ENCODE measurements around the gene PHF14. TPM values are rescaled to one million over a fixed set of nuclear protein-coding genes. Genes with fewer than 3 reads are reported as not detected.
A peak's percentile ranks its signal among the peaks of the same experiment; 100 is the strongest.

PHF14 gene
- total and polyA plus RNA-seq, 2 experiments from 2014 or later = 10.1 to 17.0 TPM

- Histone ChIP-seq H3K36me3 (ENCODE audit: low read depth) (no peaks in the 10 kb centered on the region), H4K20me1 (ENCODE audit: insufficient read depth) (no peaks in the 10 kb centered on the region), H3K4me1 (ENCODE audit: insufficient read depth) (no peaks in the 10 kb centered on the region), H2AFZ (no peak overlapping the region), H3K27ac (no peak overlapping the region), H3K4me3 (no peak overlapping the region), H3K79me2 (ENCODE audit: insufficient read depth) (no peaks in the 10 kb centered on the region), H3K9me2 (ENCODE audit: insufficient read depth) (no peaks in the 10 kb centered on the region), H3K27me3 (replicated peaks; ENCODE audit: insufficient read depth) (no peaks in the 10 kb centered on the region), H3K9me3 (ENCODE audit: low read depth) (no peaks in the 10 kb centered on the region), H3K4me2 (ENCODE audit: unreplicated experiment) (no peak overlapping the region), H3K9ac (no peak overlapping the region), H3F3A (ENCODE audit: insufficient read depth) (no peaks in the 10 kb centered on the region)
- no peak for DNase-seq
- in situ Hi-C loops (cut with MboI) = no loop called here
- TF ChIP-seq EZH2phosphoT487 (IDR thresholded peaks at IDR 0.05; ENCODE audit: insufficient read depth, low read depth) (no peak), EZH2 (IDR thresholded peaks at IDR 0.05; ENCODE audit: insufficient read depth, poor library complexity, severe bottlenecking) (no peak)
- 69 to 75% methylated on average over 3 of the region's 3 CpGs for WGBS, 2 experiments (ENCODE audit: low coverage in 1 of 2, low lambda C conversion rate in 2 of 2, missing lambda C conversion rate in 2 of 2)
These were observed 202.2 kb downstream of the PHF14 start for GRCh38 chr7:11175887-11176286.

- no peak for TF ChIP-seq EZH2 (IDR thresholded peaks at IDR 0.05; ENCODE audit: insufficient read depth, poor library complexity, severe bottlenecking)
- no peak for TF ChIP-seq EZH2phosphoT487 (IDR thresholded peaks at IDR 0.05; ENCODE audit: insufficient read depth, low read depth)
- Histone ChIP-seq H3K9ac (no peak overlapping the region), H4K20me1 (ENCODE audit: insufficient read depth) (no peaks in the 10 kb centered on the region), H3K4me2 (ENCODE audit: unreplicated experiment) (no peak overlapping the region), H3K4me1 (ENCODE audit: insufficient read depth) (no peaks in the 10 kb centered on the region), H3K9me2 (ENCODE audit: insufficient read depth) (no peaks in the 10 kb centered on the region), H3K4me3 (no peak overlapping the region), H3K27ac (no peak overlapping the region), H3F3A (ENCODE audit: insufficient read depth) (no peaks in the 10 kb centered on the region), H3K36me3 (ENCODE audit: low read depth) (no peaks in the 10 kb centered on the region), H3K9me3 (ENCODE audit: low read depth) (no peaks in the 10 kb centered on the region), H2AFZ (no peak overlapping the region), H3K27me3 (replicated peaks; ENCODE audit: insufficient read depth) (no peaks in the 10 kb centered on the region), H3K79me2 (ENCODE audit: insufficient read depth) (no peaks in the 10 kb centered on the region)
- 34 to 47% methylated on average over 1 of the region's 1 CpG for WGBS, 2 experiments (ENCODE audit: low coverage in 1 of 2, low lambda C conversion rate in 2 of 2, missing lambda C conversion rate in 2 of 2)
- DNase-seq = no peak
- in situ Hi-C loops (cut with MboI) = no loop called here
These were observed 203.4 kb downstream of the PHF14 start for GRCh38 chr7:11176985-11177555.

GRCh38 chr7:11177793-11178192 lies 204.1 kb downstream of the PHF14 start:
- Histone ChIP-seq H3K9ac (no peak overlapping the region), H3K27ac (no peak overlapping the region), H3F3A (ENCODE audit: insufficient read depth) (no peaks in the 10 kb centered on the region), H3K27me3 (replicated peaks; ENCODE audit: insufficient read depth) (no peaks in the 10 kb centered on the region), H2AFZ (no peak overlapping the region), H3K4me2 (ENCODE audit: unreplicated experiment) (no peak overlapping the region), H3K4me1 (ENCODE audit: insufficient read depth) (no peaks in the 10 kb centered on the region), H3K79me2 (ENCODE audit: insufficient read depth) (no peaks in the 10 kb centered on the region), H3K9me3 (ENCODE audit: low read depth) (no peaks in the 10 kb centered on the region), H3K36me3 (ENCODE audit: low read depth) (no peaks in the 10 kb centered on the region), H4K20me1 (ENCODE audit: insufficient read depth) (no peaks in the 10 kb centered on the region), H3K4me3 (no peak overlapping the region), H3K9me2 (ENCODE audit: insufficient read depth) (no peaks in the 10 kb centered on the region)
- peak; percentile 3 for DNase-seq
- WGBS, 2 experiments (ENCODE audit: low coverage in 1 of 2, low lambda C conversion rate in 2 of 2, missing lambda C conversion rate in 2 of 2) = 44 to 58% methylated on average over 3 of the region's 3 CpGs
- TF ChIP-seq EZH2 (IDR thresholded peaks at IDR 0.05; ENCODE audit: insufficient read depth, poor library complexity, severe bottlenecking) = no peak
- TF ChIP-seq EZH2phosphoT487 (IDR thresholded peaks at IDR 0.05; ENCODE audit: insufficient read depth, low read depth) = no peak
- in situ Hi-C loops (cut with MboI) = no loop called here

GRCh38 chr7:11181590-11181989 lies 207.9 kb downstream of the PHF14 start:
- no peak overlapping the region for H2AFZ ChIP-seq
- TF ChIP-seq EZH2phosphoT487 (IDR thresholded peaks at IDR 0.05; ENCODE audit: insufficient read depth, low read depth) (no peak), EZH2 (IDR thresholded peaks at IDR 0.05; ENCODE audit: insufficient read depth, poor library complexity, severe bottlenecking) (no peak)
- H3F3A ChIP-seq (ENCODE audit: insufficient read depth) = no peaks in the 10 kb centered on the region
- 65 to 66% methylated on average over 10 of the region's 10 CpGs for WGBS, 2 experiments (ENCODE audit: low coverage in 1 of 2, low lambda C conversion rate in 2 of 2, missing lambda C conversion rate in 2 of 2)
- no peaks in the 10 kb centered on the region for H4K20me1 ChIP-seq (ENCODE audit: insufficient read depth)
- no peak overlapping the region for H3K4me2 ChIP-seq (ENCODE audit: unreplicated experiment)
- H3K9me3 ChIP-seq (ENCODE audit: low read depth) = no peaks in the 10 kb centered on the region
- in situ Hi-C loops (cut with MboI) = no loop called here
- no peaks in the 10 kb centered on the region for H3K79me2 ChIP-seq (ENCODE audit: insufficient read depth)
- H3K9ac ChIP-seq = no peak overlapping the region
- no peak for DNase-seq
- H3K4me1 ChIP-seq (ENCODE audit: insufficient read depth) = no peaks in the 10 kb centered on the region
- H3K9me2 ChIP-seq (ENCODE audit: insufficient read depth) = no peaks in the 10 kb centered on the region
- H3K27ac ChIP-seq = no peak overlapping the region
- no peaks in the 10 kb centered on the region for H3K36me3 ChIP-seq (ENCODE audit: low read depth)
- H3K4me3 ChIP-seq = no peak overlapping the region
- H3K27me3 ChIP-seq (replicated peaks; ENCODE audit: insufficient read depth) = no peaks in the 10 kb centered on the region

- H2AFZ ChIP-seq = no peak overlapping the region
- in situ Hi-C loops (cut with MboI) = no loop called here
- TF ChIP-seq EZH2phosphoT487 (IDR thresholded peaks at IDR 0.05; ENCODE audit: insufficient read depth, low read depth) = no peak
- no peak for TF ChIP-seq EZH2 (IDR thresholded peaks at IDR 0.05; ENCODE audit: insufficient read depth, poor library complexity, severe bottlenecking)
- H3K79me2 ChIP-seq (ENCODE audit: insufficient read depth) = no peaks in the 10 kb centered on the region
- no peak overlapping the region for H3K4me2 ChIP-seq (ENCODE audit: unreplicated experiment)
- no peak overlapping the region for H3K9ac ChIP-seq
- H3F3A ChIP-seq (ENCODE audit: insufficient read depth) = no peaks in the 10 kb centered on the region
- no peak overlapping the region for H3K27ac ChIP-seq
- H3K9me3 ChIP-seq (ENCODE audit: low read depth) = no peaks in the 10 kb centered on the region
- WGBS, 2 experiments (ENCODE audit: low coverage in 1 of 2, low lambda C conversion rate in 2 of 2, missing lambda C conversion rate in 2 of 2) = 0% methylated on average over 1 of the region's 1 CpG
- H3K4me3 ChIP-seq = no peak overlapping the region
- no peaks in the 10 kb centered on the region for H3K9me2 ChIP-seq (ENCODE audit: insufficient read depth)
- H3K36me3 ChIP-seq (ENCODE audit: low read depth) = no peaks in the 10 kb centered on the region
- no peaks in the 10 kb centered on the region for H4K20me1 ChIP-seq (ENCODE audit: insufficient read depth)
- DNase-seq = peak; percentile 63
- no peaks in the 10 kb centered on the region for H3K27me3 ChIP-seq (replicated peaks; ENCODE audit: insufficient read depth)
- no peaks in the 10 kb centered on the region for H3K4me1 ChIP-seq (ENCODE audit: insufficient read depth)
These were observed 209.1 kb downstream of the PHF14 start for GRCh38 chr7:11182736-11183135.

Data from GM23248 (cell line).